GM18508 (cell line): ENCODE data around the gene TLR1.
"Not testable (repeated sequence)": the region's sequence is repeated elsewhere in the genome, so short reads cannot be mapped to it uniquely, and the experiment has no call there.

Experiments
- ATAC-seq: cut with Tn5 transposase; IDR thresholded peaks from one replicate; pipeline ENCODE4 v1.9.1; 2021; ENCODE audit warnings: moderate number of reproducible peaks; ENCODE audit not compliant: insufficient read depth, unreplicated experiment

Gene TLR1

DNA sequence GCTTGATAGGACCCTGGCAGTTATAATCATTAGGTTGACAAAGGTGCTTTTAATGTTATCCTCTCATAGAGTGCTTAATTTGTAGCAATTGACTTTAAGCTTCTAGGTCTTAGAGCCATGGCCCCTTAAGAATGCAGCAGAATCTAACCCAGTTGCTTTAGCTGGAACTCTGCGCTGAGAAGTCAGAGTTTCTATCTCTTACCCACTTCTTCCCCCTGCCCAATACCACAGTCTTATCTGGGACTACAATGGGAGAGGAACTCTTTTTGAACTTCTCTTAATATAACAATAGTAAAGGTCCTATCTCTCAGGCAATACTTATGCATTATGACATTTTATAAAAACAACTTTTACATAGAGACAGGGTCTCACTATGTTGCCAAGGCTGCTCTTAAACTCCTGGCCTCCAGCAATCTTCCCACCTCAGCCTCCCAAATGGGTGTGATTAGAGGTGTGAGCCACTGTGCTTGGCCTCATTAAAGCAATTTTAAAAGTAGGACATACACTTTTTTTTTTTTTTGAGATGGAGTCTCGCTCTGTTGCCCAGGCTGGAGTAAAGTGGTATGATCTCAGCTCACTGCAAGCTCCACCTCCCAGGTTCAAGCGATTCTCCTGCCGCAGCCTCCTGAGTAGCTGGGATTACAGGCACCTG is 23.6 kb downstream of the TLR1 start:
- no peak for ATAC-seq

GRCh38 chr4:38779790-38780189 is 24.8 kb downstream of the TLR1 start:
- no peak for ATAC-seq

- ATAC-seq = not testable (repeated sequence)
Measured at GRCh38 chr4:38777925-38778324, 26.7 kb downstream of the TLR1 start.

DNA sequence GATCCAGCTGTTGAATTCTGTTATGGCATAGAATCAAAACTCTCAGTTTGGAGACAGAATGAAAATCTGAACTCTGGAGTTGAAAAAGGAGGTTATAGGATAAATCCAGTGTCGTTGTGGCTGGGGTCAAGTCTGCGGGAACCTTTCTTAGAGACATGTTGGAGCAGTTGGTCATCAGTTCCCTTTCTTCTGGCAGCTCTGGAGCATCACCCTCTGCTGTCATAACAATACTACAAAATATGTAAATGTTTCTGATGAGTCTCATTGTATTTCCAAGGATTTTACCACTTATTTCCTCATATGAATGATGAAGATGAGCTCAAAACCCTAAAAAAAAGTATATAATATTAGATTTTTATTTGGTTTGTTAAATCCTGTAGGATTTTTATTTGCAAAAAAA is 29.3 kb downstream of the TLR1 start:
- no peak for ATAC-seq

GRCh38 chr4:38774181-38774955 is 30.2 kb downstream of the TLR1 start:
- ATAC-seq = no peak

DNA sequence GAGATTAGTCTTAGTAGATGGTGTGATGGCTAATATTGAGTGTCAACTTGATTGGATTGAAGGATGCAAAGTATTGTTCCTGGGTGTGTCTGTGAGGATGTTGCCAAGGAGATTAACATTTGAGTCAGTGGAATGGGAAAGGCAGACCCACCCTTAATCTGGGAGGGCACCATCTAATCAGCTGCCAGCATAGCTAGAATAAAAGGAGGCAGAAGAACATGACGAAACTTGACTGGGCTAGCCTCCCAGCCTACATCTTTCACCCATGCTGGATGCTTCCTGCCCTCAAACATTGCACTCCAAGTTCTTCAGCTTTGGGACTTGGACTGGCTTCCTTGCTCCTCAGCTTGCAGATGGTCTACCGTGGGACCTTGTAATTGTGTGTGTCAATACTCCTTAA is 34.3 kb downstream of the TLR1 start:
- ATAC-seq = not testable (repeated sequence)

GRCh38 chr4:38769857-38770256 is 34.7 kb downstream of the TLR1 start:
- no peak for ATAC-seq

GRCh38 chr4:38769441-38769840 is 35.1 kb downstream of the TLR1 start:
- ATAC-seq = no peak

DNA sequence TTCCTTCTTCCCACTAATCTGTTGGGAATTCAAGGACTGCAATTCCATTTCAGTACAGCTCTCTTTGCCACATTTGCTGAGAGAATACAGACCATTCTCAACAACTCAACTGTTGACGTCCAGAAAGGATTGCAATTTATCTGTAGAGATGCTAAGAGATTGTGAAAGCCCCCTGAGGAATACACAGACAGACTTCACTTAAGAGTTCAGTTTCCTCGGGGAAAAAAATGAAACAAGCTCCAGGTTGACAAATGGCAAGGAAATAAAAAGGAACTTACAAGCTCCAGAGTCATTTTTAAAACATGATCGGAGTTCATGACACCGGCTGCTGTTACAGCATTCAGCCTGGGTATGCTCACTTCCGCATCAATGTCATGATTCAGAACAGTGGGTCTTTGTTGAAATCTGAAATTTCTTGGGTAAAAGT is 35.6 kb downstream of the TLR1 start:
- no peak for ATAC-seq

DNA sequence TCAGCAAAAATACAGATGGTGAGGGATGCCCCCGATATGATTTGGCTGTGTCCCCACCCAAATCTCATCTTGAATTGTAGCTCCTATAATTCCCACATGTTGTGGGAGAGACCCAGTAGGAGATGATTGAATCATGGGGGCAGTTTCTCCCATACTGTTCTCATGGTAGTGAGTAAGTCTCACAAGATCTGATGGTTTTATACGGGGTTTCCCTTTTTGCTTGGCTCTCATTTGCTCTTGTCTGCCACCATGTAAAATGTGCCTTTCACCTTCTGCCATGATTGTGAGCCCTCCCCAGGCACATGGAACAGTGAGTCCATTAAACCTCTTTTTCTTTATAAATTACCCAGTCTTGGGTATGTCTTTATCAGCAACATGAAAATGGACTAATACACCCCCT is 37.7 kb downstream of the TLR1 start:
- ATAC-seq = not testable (repeated sequence)

GRCh38 chr4:38765382-38765781 is 39.2 kb downstream of the TLR1 start:
- ATAC-seq = no peak

GRCh38 chr4:38764277-38764676 is 40.3 kb downstream of the TLR1 start:
- ATAC-seq = no peak

GRCh38 chr4:38762560-38762959 is 42.0 kb downstream of the TLR1 start:
- peak; percentile 24 for ATAC-seq

DNA sequence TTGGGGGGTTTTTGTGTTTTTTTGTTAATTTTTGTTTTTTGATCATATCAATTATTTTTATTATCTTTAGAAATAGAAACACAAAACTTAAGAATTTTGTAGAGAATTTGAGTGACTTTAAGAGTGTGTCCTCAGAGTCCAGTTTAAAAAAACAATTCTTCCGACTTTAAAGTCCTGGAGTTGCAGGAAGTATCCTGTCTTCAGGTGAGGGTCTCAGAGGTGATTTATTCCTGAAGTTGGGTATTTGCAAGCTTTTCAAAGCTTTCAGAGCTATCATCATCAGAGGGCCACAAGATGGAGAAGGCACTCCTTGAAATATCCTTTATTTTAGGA is 44.8 kb downstream of the TLR1 start:
- no peak for ATAC-seq

GRCh38 chr4:38759113-38759789 is 45.3 kb downstream of the TLR1 start:
- no peak for ATAC-seq

GRCh38 chr4:38757945-38758600 is 46.5 kb downstream of the TLR1 start:
- no peak for ATAC-seq

DNA sequence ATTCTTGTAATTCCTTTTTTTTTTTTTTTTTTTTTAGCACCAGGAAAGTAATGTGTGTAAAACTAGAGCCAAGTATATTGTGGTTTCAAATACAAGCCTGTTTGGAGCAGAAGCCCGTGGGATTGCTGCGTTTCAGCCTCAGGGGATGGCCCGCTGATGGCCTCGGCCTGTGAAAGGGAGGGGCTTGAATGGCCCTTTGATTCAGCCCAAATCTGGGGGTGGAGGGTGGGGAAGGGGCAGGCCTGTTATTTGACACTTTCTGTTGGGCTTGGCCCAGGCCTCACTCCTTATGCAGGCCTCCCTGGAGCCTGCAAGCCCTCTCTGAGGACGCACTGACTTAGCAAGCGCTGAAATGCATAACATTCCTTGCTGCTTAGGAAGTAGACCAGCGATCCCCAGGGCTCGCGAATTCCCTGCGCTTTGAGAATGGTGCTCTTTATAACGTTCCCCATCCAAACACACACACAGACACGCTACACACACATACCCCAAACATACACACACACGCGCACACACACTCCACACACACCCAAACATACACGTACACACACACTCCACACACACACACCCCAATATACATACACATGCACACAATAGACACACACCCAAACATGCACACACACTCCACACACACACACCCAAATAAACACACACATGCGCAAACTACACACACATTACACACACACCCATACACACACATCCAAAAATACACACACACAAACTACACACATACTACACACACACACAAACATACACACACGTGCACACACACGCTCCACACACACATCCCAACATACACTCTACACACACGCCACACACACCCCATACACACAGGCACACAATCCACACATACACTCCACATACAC is 51.4 kb downstream of the TLR1 start:
- ATAC-seq = no peak

DNA sequence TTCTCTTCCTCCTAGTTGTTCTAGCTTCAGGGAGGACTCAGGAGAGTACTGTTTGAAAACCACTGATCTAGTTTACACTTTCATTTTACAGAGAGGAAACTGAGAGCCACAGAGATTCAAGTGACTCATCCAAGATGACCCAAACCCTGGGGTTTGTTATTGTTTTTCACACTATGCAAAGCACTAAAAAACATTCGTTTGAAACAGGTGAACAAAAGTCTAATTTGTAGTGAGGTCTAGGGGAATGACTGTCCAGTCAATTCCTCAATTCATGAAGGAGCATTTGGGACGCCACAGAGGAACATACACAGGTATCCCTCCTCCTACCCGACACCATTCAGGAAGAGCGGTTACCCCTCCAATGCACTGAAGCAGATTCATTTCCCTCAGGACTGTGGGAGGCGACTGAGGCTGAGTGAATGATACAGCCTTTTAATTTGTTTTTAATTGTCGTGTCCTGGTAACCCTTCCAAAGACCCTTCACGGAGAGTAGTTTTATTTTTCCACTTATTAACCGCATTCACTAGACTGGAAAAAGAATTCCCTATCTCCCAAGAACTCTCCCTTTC is 52.1 kb downstream of the TLR1 start:
- peak; percentile 93 for ATAC-seq

GRCh38 chr4:38751341-38752010 is 53.1 kb downstream of the TLR1 start:
- no peak for ATAC-seq
